NCI-H2081 (cell line): Measurements from ENCODE around the gene FAM13B.
A peak's percentile ranks its signal among the peaks of the same experiment; 100 is the strongest.
"Not testable (repeated sequence)": the region's sequence is repeated elsewhere in the genome, so short reads cannot be mapped to it uniquely, and the experiment has no call there.

Experiments used
- DNase-seq, 2 experiments: peaks; one replicate each; lab custom pipeline; 2025; lab: John Stamatoyannopoulos, UW

The FAM13B gene

GRCh38 chr5:137975208-137975607, 57.7 kb downstream of the FAM13B start:
- no peak for DNase-seq

DNA sequence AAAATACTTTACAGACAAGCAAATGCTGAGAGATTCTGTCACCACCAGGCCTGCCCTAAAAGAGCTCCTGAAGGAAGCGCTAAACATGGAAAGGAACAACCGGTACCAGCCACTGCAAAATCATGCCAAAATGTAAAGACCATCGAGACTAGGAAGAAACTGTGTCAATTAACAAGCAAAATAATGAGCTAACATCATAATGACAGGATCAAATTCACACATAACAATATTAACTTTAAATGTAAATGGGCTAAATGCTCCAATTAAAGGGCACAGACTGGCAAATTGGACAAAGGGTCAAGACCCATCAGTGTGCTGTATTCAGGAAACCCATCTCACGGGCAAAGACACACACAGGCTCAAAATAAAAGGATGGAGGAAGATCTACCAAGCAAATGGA, 62.5 kb downstream of the FAM13B start:
- not testable (repeated sequence) for DNase-seq

DNA sequence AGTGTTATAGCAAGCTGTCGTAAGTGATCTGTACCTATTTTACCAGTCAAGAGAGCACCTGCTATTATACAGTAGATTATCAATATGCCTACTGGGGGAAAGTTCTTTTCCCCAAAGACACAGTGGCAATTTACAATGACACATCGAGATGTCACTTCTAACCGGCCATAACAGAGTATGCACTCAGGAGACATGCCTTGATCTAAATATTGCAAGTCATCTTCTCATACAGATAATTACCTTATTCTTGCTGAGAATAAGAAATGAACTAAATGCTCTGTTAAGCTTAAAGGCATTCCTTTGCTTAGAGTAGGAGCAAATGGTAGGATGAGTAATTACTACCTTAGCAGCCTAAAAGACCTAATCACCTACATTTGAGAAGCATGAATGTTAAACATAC, 72.1 kb downstream of the FAM13B start:
- DNase-seq = no peak

DNA sequence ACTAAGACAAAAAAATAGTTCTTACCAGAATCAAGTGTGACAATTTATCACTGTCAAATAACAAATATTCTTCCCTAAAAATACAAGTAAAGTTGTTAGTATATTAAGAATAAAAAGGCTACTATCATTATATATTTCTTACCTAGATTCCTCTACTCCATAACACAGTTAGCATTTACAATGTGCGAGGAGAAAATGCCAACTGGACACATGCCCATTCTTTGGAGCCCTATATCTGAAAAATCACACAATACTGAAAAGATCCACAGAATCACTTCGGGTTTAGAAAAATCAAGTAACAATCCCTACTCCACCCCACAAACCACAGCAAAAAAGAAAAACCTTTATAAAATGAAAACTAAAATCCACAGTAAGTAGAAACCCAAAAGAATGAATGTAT, 72.7 kb downstream of the FAM13B start:
- no peak for DNase-seq

DNA sequence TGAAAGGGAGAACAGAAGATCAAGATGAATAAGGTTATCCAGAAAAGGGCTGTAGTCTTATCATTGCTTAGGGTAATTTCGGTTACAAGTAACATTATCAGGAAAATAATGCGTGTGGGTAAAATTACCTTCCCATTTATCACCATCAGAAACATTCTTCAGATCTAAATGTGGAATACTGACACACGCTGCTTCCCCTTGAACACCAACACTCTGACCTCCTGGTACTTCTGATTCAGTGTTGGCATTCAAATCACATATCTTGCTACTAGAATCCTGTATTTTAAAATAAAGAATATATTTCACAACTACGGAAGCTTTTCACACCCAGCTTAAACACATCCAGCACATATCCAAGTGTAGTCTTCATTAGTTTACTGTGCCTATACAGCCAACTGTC, 73.4 kb downstream of the FAM13B start:
- no peak for DNase-seq

GRCh38 chr5:137957948-137958347, 74.9 kb downstream of the FAM13B start:
- no peak for DNase-seq

GRCh38 chr5:137954131-137954879, 78.6 kb downstream of the FAM13B start:
- DNase-seq = peak in 1 of 2 experiments; percentile 0

- no peak for DNase-seq
These were observed 87.1 kb downstream of the FAM13B start for GRCh38 chr5:137945825-137946224.

DNA sequence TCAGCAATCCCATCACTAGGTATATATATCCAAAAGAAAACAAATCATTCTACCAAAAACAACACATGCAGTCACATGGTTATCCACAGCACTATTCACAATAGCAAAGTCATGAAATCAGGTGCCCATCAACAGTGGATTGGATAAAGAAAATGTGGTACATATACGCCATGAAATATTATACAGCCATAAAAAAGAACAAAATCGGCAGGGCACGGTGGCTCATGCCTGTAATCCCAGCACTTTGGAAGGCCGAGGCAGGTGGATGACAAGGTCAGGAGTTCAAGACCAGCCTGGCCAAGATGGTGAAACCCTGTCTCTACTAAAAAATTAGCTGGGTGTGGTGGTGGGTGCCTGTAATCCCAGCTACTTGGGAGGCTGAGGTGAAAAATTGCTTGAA, 88.6 kb downstream of the FAM13B start:
- DNase-seq = not testable (repeated sequence)

GRCh38 chr5:137939331-137939730, 93.5 kb downstream of the FAM13B start:
- DNase-seq = no peak

DNA sequence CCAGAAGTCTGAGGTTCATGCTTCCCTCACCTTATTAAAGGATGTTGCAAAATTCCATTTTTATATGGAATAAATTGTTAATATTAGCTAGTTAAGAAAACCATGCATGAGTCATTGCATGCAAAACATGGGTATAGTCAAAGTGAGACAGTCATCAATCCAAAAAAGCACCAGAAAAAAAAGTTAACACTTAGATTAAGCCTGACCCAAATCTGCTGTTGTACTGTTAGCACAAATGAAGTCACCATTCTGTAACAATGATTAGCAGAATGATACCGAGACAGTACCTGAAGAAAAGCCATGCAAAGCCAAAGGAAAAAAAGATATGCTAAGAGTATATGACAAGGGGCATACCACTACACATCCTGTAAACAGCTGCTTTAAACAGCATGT, 94.1 kb downstream of the FAM13B start:
- DNase-seq = no peak

DNA sequence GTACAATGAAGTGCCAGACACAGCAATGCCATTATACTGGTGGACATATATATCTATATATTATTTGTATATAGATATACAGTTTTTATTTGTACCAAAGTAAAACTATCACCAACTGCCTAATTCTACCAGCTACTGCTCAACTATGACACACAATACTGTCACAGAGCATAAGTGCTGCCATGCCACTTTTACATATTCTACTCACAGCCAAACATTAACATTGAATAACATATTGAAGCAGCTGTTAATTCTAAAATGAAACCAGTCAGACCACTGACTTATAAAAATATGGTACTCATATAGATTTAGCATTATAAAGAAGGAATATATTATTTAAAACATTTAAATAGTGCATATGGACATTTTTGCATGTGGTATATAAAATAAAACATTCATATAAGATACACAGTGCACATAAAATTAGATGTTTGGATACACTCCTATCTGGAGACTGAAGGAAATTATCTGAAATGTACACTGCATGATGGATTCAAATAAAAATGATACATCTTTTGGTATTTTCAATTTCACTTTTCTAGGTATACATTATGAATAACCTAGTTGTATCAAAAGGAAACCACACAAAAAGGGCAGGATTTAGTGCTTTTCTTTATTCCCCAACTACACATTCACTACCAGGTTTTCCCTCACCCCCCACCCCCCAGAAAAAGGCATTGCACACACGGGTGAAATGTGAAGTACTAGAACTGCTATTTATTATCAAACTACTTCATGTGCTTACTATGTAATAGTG, 94.7 kb downstream of the FAM13B start:
- DNase-seq = no peak

DNA sequence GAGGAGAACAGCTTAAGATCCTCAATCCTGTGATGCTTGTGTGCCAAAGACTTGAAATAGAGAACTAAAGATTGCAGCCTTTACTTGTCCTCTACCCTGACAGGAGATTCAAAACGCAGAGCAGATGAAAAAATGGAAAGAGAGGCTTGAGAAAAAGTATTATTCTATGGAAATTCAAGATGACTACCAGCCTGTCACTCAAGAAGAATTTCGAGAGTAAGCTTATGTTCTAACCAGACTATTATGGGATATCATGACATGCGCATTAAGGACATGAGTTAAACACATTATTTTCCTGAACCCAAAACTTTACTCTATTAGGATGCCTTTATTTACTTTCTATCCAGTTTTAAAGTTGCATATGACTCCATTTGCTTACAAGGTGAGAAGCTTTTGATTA, 97.2 kb downstream of the FAM13B start:
- DNase-seq = no peak

- no peak for DNase-seq
These were observed 97.7 kb downstream of the FAM13B start for GRCh38 chr5:137935190-137935589.

- DNase-seq = no peak
These were observed 99.4 kb downstream of the FAM13B start for GRCh38 chr5:137933491-137933911.

DNA sequence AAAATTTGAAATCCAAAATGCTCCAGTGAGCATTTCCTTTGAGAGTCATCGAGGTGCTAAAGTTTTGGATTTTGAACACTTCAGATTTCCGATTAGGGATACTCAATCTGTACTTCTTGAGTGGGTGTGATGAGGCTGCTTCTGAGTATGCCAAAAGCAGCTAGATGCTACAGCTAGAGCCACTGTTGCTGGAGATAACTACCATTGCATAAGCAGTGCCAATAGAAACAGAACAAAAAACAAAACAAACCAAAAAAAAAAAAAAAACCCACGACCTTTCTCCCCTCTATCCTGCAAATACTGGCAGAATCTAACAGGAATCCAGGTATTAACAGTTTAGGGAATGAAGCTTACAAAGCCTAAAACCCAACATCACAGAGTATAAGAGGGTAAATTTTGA, 100.1 kb downstream of the FAM13B start:
- no peak for DNase-seq

DNA sequence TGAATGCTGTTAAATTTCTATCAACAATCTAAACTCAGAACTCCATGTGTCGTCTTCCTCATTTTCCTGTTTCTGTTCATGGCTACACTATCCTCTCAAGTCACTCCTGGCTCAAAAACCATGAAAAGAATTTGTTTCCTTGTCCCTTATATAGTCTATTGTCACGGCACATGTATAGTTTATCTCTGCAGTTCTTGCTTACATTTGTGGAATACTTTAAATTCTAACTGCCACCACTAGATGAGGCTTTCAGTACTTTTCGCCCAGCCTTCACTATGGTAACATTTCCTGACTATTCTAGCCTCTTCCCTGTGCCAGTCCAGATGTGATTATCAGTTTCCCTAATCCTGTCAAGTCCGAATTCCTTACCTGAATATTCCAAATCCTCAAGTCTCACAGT, 109.0 kb downstream of the FAM13B start:
- DNase-seq = no peak

GRCh38 chr5:137921931-137922330, 110.9 kb downstream of the FAM13B start:
- no peak for DNase-seq

DNA sequence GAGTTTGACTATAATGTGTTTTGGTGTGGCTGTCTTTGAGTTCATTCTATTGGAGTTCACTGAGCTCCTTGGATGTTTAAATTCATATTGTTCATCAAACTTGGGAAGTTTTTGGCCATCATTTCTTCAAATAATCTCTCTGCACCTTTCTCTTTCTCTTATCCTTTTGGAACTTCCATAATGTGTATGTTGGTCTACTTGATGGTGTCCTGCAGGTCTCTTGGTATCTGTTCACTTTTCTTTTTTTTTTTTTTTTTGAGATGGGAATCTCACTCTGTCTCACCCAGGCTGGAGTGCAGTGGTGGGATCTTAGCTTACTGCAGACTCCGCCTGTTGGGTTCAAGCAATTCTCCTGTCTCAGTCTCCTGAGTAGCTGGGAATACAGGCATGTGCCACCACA, 116.0 kb downstream of the FAM13B start:
- no peak for DNase-seq

- DNase-seq = no peak
These were observed 118.1 kb downstream of the FAM13B start for GRCh38 chr5:137914758-137915157.

DNA sequence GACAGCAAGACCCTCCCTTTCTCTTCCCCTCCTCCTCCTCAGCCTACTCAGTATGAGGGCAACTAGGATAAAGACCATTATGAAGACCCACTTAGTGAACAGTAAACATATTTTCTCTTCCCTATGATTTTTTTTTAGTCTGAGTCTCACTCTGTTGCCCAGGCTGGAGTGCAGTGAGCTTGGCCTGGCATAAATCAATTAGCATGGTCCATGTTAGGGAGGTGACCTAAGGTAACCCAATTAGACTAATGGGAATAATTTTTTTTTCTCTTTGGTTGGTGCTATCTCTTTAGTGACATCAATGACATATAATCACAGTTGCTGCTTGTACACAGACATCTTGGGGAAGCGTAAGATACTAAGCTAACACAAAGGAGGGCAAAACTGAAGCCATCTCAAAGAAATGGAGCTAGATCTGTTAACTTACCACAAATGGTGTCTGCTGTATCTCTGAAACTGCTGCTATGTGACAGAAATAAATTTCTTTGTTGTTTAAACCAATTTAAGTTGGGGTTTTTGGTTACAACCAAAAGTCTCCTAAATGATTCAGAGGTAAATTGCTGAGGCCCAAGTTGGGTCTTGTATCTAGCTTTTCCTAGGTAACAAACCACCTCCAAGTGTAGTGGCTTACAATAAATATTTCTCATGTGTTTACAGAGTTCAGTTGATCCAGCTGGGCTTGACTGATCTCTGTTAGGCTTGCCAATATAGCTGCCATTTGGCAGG, 130.3 kb downstream of the FAM13B start:
- DNase-seq = no peak

DNA sequence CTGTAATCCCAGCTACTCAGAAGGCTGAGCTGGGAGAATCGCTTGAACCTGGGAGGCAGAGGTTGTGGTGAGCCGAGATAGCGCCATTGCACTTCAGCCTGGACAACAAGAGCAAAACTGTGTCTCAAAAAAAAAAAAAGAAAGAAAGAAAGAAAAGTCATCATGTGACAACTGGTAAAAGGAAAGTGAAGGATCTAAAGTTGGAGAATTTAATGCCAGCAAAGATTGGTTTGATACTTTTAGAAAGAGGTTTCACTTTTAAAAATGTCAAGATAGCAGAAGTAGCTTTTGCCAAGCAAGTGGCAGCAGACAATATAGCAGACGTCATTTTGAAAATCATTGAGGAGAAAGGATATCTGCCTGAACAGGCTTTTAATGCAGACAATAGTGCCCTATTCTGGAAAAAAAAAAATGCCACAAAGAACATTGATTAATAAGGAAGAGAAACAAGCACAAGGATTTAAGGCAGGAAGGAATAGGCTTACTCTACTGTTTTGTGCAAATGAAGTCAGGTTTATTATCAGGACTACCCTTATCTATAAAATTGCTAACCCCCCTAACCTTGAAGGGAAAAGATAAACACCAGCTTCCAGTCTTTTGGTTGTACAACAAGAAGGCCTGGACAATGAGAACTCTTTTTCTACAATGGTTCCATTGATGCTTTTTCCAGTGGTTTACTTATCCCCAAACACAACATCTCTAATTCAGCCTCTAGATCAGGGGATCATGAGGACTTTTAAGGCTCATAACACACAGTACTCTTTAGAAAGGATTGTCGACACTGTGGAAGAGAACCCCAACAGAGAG, 131.7 kb downstream of the FAM13B start:
- no peak for DNase-seq
